Liver (tissue), 3 donors: ENCODE measurements around the gene CHMP4A.
"Not testable (repeated sequence)": the region's sequence is repeated elsewhere in the genome, so short reads cannot be mapped to it uniquely, and the experiment has no call there.

Experiments
- EGR1 ChIP-seq, 2 donors: IDR thresholded peaks; 2 replicates each; pipeline ENCODE4 v1.6.1; 2016 to 2018; ENCODE audit warnings: antibody characterized with exemption in 2 of 2, low read depth in 2 of 2
- FOXA1 ChIP-seq: IDR thresholded peaks from 2 replicates; pipeline ENCODE4 v1.6.1; 2016; ENCODE audit warnings: antibody characterized with exemption
- FOXA2 ChIP-seq: IDR thresholded peaks from 2 replicates; pipeline ENCODE4 v1.6.1; 2016; ENCODE audit warnings: antibody characterized with exemption
- GABPA ChIP-seq, 2 donors: IDR thresholded peaks in 1 of 2; conservative IDR thresholded peaks in 1 of 2; 2 replicates each; pipeline ENCODE4 v1.6.1; 2016; ENCODE audit warnings: antibody characterized with exemption in 2 of 2, mild to moderate bottlenecking in 1 of 2, moderate library complexity in 1 of 2
- JUND ChIP-seq, 2 donors: IDR thresholded peaks; 2 replicates each; pipeline ENCODE4 v1.6.1; 2016; ENCODE audit warnings: antibody characterized with exemption in 2 of 2
- RAD21 ChIP-seq, 2 donors: IDR thresholded peaks; 2 replicates each; pipeline ENCODE4 v1.6.1; 2016; ENCODE audit warnings: antibody characterized with exemption in 2 of 2, mild to moderate bottlenecking in 2 of 2
- TAF1 ChIP-seq: conservative IDR thresholded peaks from 2 replicates; pipeline ENCODE4 v1.6.1; 2016; ENCODE audit warnings: antibody characterized with exemption, mild to moderate bottlenecking
- TF ChIP-seq, protein P1 (sequence below): fragments of 150-350 bp; IDR thresholded peaks from 2 replicates; pipeline ENCODE4 v1.5.1; 2017; ENCODE audit warnings: improper control_type of control experiment, low read depth, low read length; ENCODE audit not compliant: missing input control
- TF ChIP-seq, protein P2 (sequence below): IDR thresholded peaks from 2 replicates; pipeline ENCODE4 v1.6.1; 2016; ENCODE audit warnings: antibody characterized with exemption, mild to moderate bottlenecking
- TF ChIP-seq, protein P3 (sequence below): IDR thresholded peaks from 2 replicates; pipeline ENCODE4 v1.6.1; 2016; ENCODE audit warnings: antibody characterized with exemption
- TF ChIP-seq, protein P4 (sequence below): IDR thresholded peaks from 2 replicates; pipeline ENCODE4 v1.6.1; 2016; ENCODE audit warnings: antibody characterized with exemption
- donor health status: healthy.
- donor health status: healthy.

DNA sequence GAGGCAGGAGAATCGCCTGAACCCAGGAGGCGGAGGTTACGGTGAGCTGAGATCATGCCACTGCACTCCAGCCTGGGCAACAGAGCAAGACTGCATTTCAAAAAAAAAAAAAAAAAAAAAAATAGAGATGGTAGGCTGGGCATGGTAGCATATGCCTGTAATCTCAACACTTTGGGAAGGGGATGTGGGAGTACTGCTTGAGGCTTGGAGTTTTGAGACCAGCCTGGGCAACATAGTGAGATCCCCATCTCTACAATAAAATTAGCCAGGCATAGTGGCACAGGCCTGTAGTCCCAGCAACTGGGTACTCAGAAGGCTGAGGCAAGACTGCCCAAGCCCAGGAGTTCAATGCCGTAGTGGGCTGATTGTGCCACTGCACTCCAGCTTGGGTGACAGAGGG is 9.7 kb upstream of the CHMP4A start:
- TF ChIP-seq, protein P1, sequence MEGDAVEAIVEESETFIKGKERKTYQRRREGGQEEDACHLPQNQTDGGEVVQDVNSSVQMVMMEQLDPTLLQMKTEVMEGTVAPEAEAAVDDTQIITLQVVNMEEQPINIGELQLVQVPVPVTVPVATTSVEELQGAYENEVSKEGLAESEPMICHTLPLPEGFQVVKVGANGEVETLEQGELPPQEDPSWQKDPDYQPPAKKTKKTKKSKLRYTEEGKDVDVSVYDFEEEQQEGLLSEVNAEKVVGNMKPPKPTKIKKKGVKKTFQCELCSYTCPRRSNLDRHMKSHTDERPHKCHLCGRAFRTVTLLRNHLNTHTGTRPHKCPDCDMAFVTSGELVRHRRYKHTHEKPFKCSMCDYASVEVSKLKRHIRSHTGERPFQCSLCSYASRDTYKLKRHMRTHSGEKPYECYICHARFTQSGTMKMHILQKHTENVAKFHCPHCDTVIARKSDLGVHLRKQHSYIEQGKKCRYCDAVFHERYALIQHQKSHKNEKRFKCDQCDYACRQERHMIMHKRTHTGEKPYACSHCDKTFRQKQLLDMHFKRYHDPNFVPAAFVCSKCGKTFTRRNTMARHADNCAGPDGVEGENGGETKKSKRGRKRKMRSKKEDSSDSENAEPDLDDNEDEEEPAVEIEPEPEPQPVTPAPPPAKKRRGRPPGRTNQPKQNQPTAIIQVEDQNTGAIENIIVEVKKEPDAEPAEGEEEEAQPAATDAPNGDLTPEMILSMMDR: not testable (repeated sequence)
- TF ChIP-seq, protein P2, sequence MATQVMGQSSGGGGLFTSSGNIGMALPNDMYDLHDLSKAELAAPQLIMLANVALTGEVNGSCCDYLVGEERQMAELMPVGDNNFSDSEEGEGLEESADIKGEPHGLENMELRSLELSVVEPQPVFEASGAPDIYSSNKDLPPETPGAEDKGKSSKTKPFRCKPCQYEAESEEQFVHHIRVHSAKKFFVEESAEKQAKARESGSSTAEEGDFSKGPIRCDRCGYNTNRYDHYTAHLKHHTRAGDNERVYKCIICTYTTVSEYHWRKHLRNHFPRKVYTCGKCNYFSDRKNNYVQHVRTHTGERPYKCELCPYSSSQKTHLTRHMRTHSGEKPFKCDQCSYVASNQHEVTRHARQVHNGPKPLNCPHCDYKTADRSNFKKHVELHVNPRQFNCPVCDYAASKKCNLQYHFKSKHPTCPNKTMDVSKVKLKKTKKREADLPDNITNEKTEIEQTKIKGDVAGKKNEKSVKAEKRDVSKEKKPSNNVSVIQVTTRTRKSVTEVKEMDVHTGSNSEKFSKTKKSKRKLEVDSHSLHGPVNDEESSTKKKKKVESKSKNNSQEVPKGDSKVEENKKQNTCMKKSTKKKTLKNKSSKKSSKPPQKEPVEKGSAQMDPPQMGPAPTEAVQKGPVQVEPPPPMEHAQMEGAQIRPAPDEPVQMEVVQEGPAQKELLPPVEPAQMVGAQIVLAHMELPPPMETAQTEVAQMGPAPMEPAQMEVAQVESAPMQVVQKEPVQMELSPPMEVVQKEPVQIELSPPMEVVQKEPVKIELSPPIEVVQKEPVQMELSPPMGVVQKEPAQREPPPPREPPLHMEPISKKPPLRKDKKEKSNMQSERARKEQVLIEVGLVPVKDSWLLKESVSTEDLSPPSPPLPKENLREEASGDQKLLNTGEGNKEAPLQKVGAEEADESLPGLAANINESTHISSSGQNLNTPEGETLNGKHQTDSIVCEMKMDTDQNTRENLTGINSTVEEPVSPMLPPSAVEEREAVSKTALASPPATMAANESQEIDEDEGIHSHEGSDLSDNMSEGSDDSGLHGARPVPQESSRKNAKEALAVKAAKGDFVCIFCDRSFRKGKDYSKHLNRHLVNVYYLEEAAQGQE: not testable (repeated sequence)
- not testable (repeated sequence) for TF ChIP-seq FOXA1; GABPA (IDR thresholded peaks at IDR 0.05 in 1 of 2, conservative IDR thresholded peaks at IDR 0.05 in 1 of 2); TAF1; JUND (IDR thresholded peaks at IDR 0.05); FOXA2; RAD21 (IDR thresholded peaks at IDR 0.05); EGR1 (IDR thresholded peaks at IDR 0.05; ENCODE audit: low read depth in 2 of 2)
- TF ChIP-seq, protein P3, sequence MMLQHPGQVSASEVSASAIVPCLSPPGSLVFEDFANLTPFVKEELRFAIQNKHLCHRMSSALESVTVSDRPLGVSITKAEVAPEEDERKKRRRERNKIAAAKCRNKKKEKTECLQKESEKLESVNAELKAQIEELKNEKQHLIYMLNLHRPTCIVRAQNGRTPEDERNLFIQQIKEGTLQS: not testable (repeated sequence)
- TF ChIP-seq, protein P4, sequence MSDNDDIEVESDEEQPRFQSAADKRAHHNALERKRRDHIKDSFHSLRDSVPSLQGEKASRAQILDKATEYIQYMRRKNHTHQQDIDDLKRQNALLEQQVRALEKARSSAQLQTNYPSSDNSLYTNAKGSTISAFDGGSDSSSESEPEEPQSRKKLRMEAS: not testable (repeated sequence)
